Psoas muscle (tissue), 8 donors: ENCODE measurements around the gene ENAH. TPM values are rescaled to one million over a fixed set of nuclear protein-coding genes. Genes with fewer than 3 reads are reported as not detected.

Experiments
- ATAC-seq, 4 donors: fragments of 200-7000 bp; cut with Tn5 transposase; one replicate each; pipeline ENCODE4 v1.9.1; 2020; ENCODE audit warnings: moderate library complexity in 3 of 4, mild to moderate bottlenecking in 2 of 4
- DNase-seq, 2 donors: peaks; one replicate each; pipeline ENCODE4 v3.0.0-alpha.2; 2020
- H3K27ac ChIP-seq: fragments of 200-600 bp; one replicate; pipeline ENCODE4 v1.8.0; 2022
- H3K27me3 ChIP-seq, 3 donors: fragments of 200-600 bp in 1 of 3; one replicate each; pipeline versions ENCODE4 v1.6.1 to v1.8.0; 2013 to 2022; ENCODE audit warnings: low read length in 2 of 3, mild to moderate bottlenecking in 2 of 3, moderate library complexity in 1 of 3; ENCODE audit not compliant: insufficient read depth in 3 of 3
- H3K36me3 ChIP-seq, 2 donors: fragments of 200-600 bp in 1 of 2; one replicate each; pipeline versions ENCODE4 v1.6.1 to v1.8.0; 2013 to 2022; ENCODE audit warnings: low read depth in 1 of 2, mild to moderate bottlenecking in 1 of 2, moderate library complexity in 1 of 2; ENCODE audit not compliant: insufficient read depth in 1 of 2
- H3K4me1 ChIP-seq: fragments of 200-600 bp; one replicate; pipeline ENCODE4 v1.8.0; 2022
- H3K4me3 ChIP-seq: fragments of 200-600 bp; one replicate; pipeline ENCODE4 v1.8.0; 2022; ENCODE audit warnings: mild to moderate bottlenecking
- H3K9me3 ChIP-seq: fragments of 200-600 bp; one replicate; pipeline ENCODE4 v1.8.0; 2022
- WGBS, 3 donors: extraction: QIAGEN DNeasy Blood & Tissue Kit; methylation state at CpG; one replicate each; pipeline versions ENCODE4 v1.1.6 to v1.1.7; 2013; 5-methylcytosine and 5-hydroxymethylcytosine counted together
- intact Hi-C, 2 donors: fragments of 100-400 bp; cut with DNase I; formaldehyde crosslinking; loops; one replicate each; pipeline versions ENCODE4 v1.11.0 to v1.14.2; 2022
- polyA plus RNA-seq, 3 donors: library from polyadenylated mRNA; stranded (reverse); fragments of 200-250 nt; gene quantifications; one replicate each; pipeline ENCODE4 v1.2.3, GENCODE V29; 2013
- total RNA-seq, 4 donors: library from RNA; stranded (reverse); fragmentation: NEBNext Ultra II Directional in 2 of 4; extraction: Animal tissue kit (Norgen Biotek cat#: 25700) in 2 of 4; gene quantifications; one replicate each; pipeline versions ENCODE4 v1.2.1 to v1.2.4, GENCODE V29; 2021 to 2023
- TF ChIP-seq, protein P1 (sequence below): fragments of 200-600 bp; IDR thresholded peaks from one replicate; pipeline ENCODE4 v1.8.0; 2022; ENCODE audit warnings: antibody characterized with exemption
- donor health status: healthy with polysubstance abuse.
- donor health status: DM: no; HTN: no; CAD: no; lungs with moderate emphysema.
- donor health status: Bipolar disorder and iron deficiency.
- donor health status: healthy.
- donor health status: DM: yes; HTN: yes; CAD: no.
- donor health status: DM: no; HTN: no; CAD: no.
- donor health status: DM: no; HTN: no; CAD: no.
- donor health status: DM: yes; HTN: yes; CAD: no.

The ENAH gene
- total and polyA plus RNA-seq, 7 donors, result 17.1 to 262 (median 119) TPM

DNA sequence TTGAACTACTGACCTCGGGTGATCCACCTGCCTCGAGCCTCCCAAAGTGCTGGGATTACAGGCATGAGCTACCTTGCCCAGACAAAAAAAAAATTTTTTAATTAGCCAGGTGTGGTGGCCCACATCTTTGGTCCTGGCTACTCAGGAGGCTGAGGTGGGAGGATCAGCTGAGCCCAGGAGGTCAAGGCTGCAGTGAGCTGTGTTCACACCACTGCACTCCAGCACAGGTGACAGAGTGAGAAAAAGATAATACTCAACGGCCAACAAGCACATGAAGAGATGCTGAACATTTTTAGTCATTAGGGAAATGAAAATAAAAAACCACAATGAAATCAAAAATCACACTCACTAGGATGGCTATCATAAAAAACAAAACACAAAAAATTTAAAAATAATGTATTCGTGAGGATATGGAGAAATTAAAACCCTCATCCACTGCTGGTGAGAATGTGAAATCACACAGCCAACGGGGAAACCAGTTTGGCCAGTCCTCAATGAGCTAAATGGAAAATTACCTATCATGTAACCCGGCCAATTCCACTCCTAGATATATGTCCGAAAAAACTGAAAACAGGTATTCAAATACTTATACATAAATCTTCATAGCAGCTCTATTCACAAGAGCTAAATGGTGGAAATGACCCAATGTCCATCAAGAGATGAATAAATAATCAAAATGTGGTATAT is 41.2 kb downstream of the ENAH start:
- WGBS, 3 donors, result 83 to 92% (median 88%) methylated on average over 7 of the region's 7 CpGs
- TF ChIP-seq, protein P1, sequence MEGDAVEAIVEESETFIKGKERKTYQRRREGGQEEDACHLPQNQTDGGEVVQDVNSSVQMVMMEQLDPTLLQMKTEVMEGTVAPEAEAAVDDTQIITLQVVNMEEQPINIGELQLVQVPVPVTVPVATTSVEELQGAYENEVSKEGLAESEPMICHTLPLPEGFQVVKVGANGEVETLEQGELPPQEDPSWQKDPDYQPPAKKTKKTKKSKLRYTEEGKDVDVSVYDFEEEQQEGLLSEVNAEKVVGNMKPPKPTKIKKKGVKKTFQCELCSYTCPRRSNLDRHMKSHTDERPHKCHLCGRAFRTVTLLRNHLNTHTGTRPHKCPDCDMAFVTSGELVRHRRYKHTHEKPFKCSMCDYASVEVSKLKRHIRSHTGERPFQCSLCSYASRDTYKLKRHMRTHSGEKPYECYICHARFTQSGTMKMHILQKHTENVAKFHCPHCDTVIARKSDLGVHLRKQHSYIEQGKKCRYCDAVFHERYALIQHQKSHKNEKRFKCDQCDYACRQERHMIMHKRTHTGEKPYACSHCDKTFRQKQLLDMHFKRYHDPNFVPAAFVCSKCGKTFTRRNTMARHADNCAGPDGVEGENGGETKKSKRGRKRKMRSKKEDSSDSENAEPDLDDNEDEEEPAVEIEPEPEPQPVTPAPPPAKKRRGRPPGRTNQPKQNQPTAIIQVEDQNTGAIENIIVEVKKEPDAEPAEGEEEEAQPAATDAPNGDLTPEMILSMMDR, result no peak
- no peak for DNase-seq
- no peaks in the 10 kb centered on the region for H3K27me3 ChIP-seq
- no peak overlapping the region for H3K27ac ChIP-seq
- H3K4me3 ChIP-seq, result no peak overlapping the region
- no peaks in the 10 kb centered on the region for H3K36me3 ChIP-seq
- H3K9me3 ChIP-seq, result no peaks in the 10 kb centered on the region
- H3K4me1 ChIP-seq, result peaks cover 24% of the 10 kb centered on the region
- intact Hi-C loops, result loop anchor here in 1 of 2 donors (5.0 kb wide), 1 partner anchor 36 kb away; no protein-coding TSS in a partner anchor
- ATAC-seq, result no peak

DNA sequence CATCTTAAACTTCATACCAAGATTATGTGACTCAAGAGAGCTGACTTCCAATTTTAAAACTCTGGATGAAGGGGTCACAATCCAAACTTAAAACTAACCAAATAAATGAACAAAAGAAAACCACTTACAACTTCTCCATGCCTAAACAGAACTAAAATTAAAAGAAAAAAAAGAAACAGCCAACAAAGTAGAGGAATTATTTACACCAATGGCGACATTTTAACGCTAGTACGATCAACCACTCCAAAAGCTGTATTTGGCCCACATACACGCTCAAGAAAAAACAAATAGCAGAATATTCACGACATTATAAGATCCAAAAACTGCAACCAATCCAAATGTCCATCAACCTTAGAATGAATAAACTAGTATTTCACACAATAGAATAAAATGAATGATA is 42.4 kb downstream of the ENAH start:
- no peak for ATAC-seq
- Histone ChIP-seq H3K4me3 (no peak overlapping the region), H3K36me3 (no peaks in the 10 kb centered on the region), H3K27ac (no peak overlapping the region), H3K9me3 (no peaks in the 10 kb centered on the region), H3K4me1 (peaks cover 24% of the 10 kb centered on the region), H3K27me3 (no peaks in the 10 kb centered on the region)
- no peak for DNase-seq
- TF ChIP-seq, protein P1, result no peak
- intact Hi-C loops, result loop anchor here in 1 of 2 donors (5.0 kb wide), 1 partner anchor 37 kb away; no protein-coding TSS in a partner anchor
- WGBS, 3 donors, result 79 to 89% (median 81%) methylated on average over 5 of the region's 5 CpGs

DNA sequence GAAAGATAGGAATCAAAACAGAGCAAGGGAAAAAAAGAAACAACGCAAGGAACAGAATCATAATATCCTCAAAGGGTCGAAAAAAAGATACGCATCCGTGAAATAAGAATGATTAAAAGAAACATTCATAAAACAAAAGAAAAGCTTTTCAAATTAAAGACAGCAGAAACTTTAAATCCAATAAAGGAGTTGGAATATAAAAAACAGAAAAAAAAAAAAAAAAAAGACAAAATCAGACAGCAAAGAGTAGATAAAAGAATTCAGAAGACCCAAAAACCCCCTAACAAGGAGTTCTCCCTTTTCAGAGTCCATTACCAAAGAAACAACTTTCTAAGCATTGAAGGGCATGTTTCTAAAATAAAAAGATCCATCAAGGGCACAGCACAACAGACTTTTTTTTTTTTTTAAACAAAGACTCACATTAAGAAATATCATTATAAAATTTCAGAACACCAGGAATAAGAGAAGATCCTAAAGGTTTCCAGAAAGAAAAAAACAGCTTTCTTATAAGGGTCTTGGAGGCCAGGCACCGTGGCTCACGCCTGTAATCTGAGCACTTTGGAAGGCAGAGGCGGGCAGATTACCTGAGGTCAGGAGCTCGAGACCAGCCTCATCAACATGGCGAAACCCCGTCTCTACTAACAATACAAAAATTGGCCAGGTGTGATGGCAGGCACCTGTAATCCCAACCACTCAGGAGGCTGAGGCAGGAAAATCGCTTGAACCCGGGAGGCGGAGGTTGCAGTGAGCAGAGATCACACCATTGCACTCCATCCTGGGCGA is 44.7 kb downstream of the ENAH start:
- H3K36me3 ChIP-seq, result no peaks in the 10 kb centered on the region
- ATAC-seq, result no peak
- intact Hi-C loops, result loop anchor here in 1 of 2 donors (5.0 kb wide), 1 partner anchor 39 kb away; no protein-coding TSS in a partner anchor
- no peaks in the 10 kb centered on the region for H3K27me3 ChIP-seq
- TF ChIP-seq, protein P1, result no peak
- peaks cover 33% of the 10 kb centered on the region for H3K4me1 ChIP-seq
- 64 to 77% (median 66%) methylated on average over 14 of the region's 14 CpGs for WGBS, 3 donors
- H3K9me3 ChIP-seq, result no peaks in the 10 kb centered on the region
- no peak for DNase-seq
- H3K4me3 ChIP-seq, result no peak overlapping the region
- H3K27ac ChIP-seq, result no peak overlapping the region

DNA sequence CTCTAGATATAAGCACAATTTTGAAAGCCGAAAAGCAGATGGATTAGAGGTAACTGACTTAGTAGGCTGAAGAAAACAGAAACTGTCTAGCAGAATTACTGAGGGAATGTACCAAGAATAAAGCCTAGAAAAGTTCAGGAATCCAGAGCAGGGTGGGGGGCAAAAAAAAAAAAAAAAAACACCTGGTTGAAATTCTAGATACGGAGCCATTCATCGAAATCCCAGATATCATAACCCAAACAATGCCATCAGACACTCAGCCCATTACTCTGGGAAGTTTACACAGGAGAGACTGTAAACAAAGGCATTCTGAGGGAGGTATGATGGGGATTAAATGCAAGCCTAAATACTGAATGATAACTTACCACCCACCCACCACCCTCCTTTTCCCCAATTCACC is 45.6 kb downstream of the ENAH start:
- Histone ChIP-seq H3K4me3 (no peak overlapping the region), H3K27me3 (no peaks in the 10 kb centered on the region), H3K4me1 (peaks cover 41% of the 10 kb centered on the region), H3K9me3 (no peaks in the 10 kb centered on the region), H3K36me3 (no peaks in the 10 kb centered on the region), H3K27ac (peak overlapping the region; percentile 40)
- intact Hi-C loops, result loop anchor here in 1 of 2 donors (5.0 kb wide), 1 partner anchor 40 kb away; no protein-coding TSS in a partner anchor
- WGBS, 3 donors, result 78 to 94% (median 80%) methylated on average over 3 of the region's 3 CpGs
- TF ChIP-seq, protein P1, result no peak
- no peak for DNase-seq
- ATAC-seq, result no peak
